H1 (cell line): ENCODE results near the gene STRIP2. TPM values are rescaled to one million over a fixed set of nuclear protein-coding genes. Genes with fewer than 3 reads are reported as not detected.
A peak's percentile ranks its signal among the peaks of the same experiment; 100 is the strongest.

ENCODE experiments used
- CTCF ChIA-PET: fragments of 300-600 bp; sonication (Branson Sonifier 250); formaldehyde crosslinking; loops from one replicate; lab custom pipeline; 2021; ENCODE audit not compliant: partially characterized antibody; lab: Charles Lee
- POLR2A ChIA-PET: fragments of 300-600 bp; sonication (Branson Sonifier 250); formaldehyde crosslinking; loops from one replicate; lab custom pipeline; 2021; ENCODE audit warnings: inconsistent platforms; ENCODE audit not compliant: partially characterized antibody; lab: Charles Lee
- DNase-seq, 2 experiments: peaks; one replicate each; pipeline versions ENCODE4 v3.0.0 to v3.0.0-alpha.2; 2010 to 2022; ENCODE audit warnings: low spot score in 2 of 2, low read depth in 1 of 2, mixed read lengths in 1 of 2
- FAIRE-seq: peaks from 2 replicates; lab custom pipeline; 2011; peaks lifted over from hg19 to GRCh38; lab: Jason Lieb, UNC
- H2AFZ ChIP-seq: 2 replicates; pipeline ENCODE4 v1.8.1; 2012; ENCODE audit warnings: low read length, inconsistent platforms
- H2AK5ac ChIP-seq: 2 replicates; pipeline ENCODE4 v1.6.1; 2013; ENCODE audit warnings: low read depth, low read length
- H2BK120ac ChIP-seq: replicated peaks from 2 replicates; pipeline ENCODE3; 2013; ENCODE audit warnings: low read depth, low read length, inconsistent platforms
- H2BK12ac ChIP-seq: 2 replicates; pipeline ENCODE4 v1.6.1; 2013; ENCODE audit warnings: low read depth, low read length
- H2BK15ac ChIP-seq: 2 replicates; pipeline ENCODE4 v1.6.1; 2013; ENCODE audit warnings: low read length
- H2BK20ac ChIP-seq: 2 replicates; pipeline ENCODE4 v1.6.1; 2013; ENCODE audit warnings: low read length
- H2BK5ac ChIP-seq: 2 replicates; pipeline ENCODE4 v1.6.1; 2013; ENCODE audit warnings: low read depth, low read length
- H3K14ac ChIP-seq: 2 replicates; pipeline ENCODE4 v1.6.1; 2013; ENCODE audit warnings: inconsistent platforms; ENCODE audit not compliant: insufficient read length
- H3K18ac ChIP-seq: 2 replicates; pipeline ENCODE4 v1.6.1; 2013; ENCODE audit warnings: low read length; ENCODE audit errors: extremely low read depth
- H3K23ac ChIP-seq: 2 replicates; pipeline ENCODE4 v1.6.1; 2013; ENCODE audit warnings: inconsistent platforms; ENCODE audit not compliant: insufficient read length
- H3K23me2 ChIP-seq: 2 replicates; pipeline ENCODE4 v1.6.1; 2013; ENCODE audit warnings: low read depth, low read length
- H3K27ac ChIP-seq: 2 replicates; pipeline ENCODE4 v1.6.1; 2011; ENCODE audit warnings: low read depth, low read length, inconsistent platforms
- H3K27me3 ChIP-seq, 4 experiments: replicated peaks in 1 of 4; 1 replicate in 1 of 4; 2 replicates in 3 of 4; pipeline versions ENCODE4 v1.6.1 to v1.8.1; 2011 to 2013; ENCODE audit warnings: low read length in 3 of 4, mild to moderate bottlenecking in 3 of 4, inconsistent platforms in 2 of 4, mixed read lengths in 2 of 4, moderate library complexity in 1 of 4; ENCODE audit not compliant: control insufficient read depth in 3 of 4, insufficient read depth in 3 of 4; ENCODE audit errors: extremely low read depth in 1 of 4
- H3K36me3 ChIP-seq, 4 experiments: 2 replicates each; pipeline versions ENCODE4 v1.6.1 to v1.8.1; 2011 to 2013; ENCODE audit warnings: mild to moderate bottlenecking in 4 of 4, low read length in 3 of 4, moderate library complexity in 2 of 4, control low read depth in 1 of 4, inconsistent platforms in 1 of 4; ENCODE audit not compliant: insufficient read depth in 4 of 4, control insufficient read depth in 2 of 4
- H3K4ac ChIP-seq: replicated peaks from 2 replicates; pipeline ENCODE3; 2013; ENCODE audit warnings: low read length, low read depth, mixed read lengths, inconsistent platforms; ENCODE audit not compliant: insufficient read length
- H3K4me1 ChIP-seq, 4 experiments: replicated peaks in 1 of 4; 1 replicate in 1 of 4; 2 replicates in 3 of 4; pipeline versions ENCODE4 v1.6.1 to v1.8.1; 2011 to 2013; ENCODE audit warnings: low read length in 3 of 4, inconsistent platforms in 2 of 4, mixed read lengths in 1 of 4; ENCODE audit not compliant: insufficient read depth in 4 of 4, control insufficient read depth in 3 of 4
- H3K4me2 ChIP-seq, 2 experiments: 2 replicates each; pipeline versions ENCODE4 v1.6.1 to v1.8.1; 2011 to 2013; ENCODE audit warnings: low read depth in 2 of 2, low read length in 2 of 2, control low read depth in 1 of 2, inconsistent platforms in 1 of 2, mild to moderate bottlenecking in 1 of 2; ENCODE audit not compliant: insufficient read depth in 1 of 2
- H3K4me3 ChIP-seq, 4 experiments: fragments of 200-600, 300-600 bp in 1 of 4; sonication (generic), shearing (Covaris generic), sonication (Bioruptor Twin) in 1 of 4; 2 replicates each; pipeline versions ENCODE4 v1.5.1 to v1.8.1; 2011 to 2016; ENCODE audit warnings: low read length in 4 of 4, low read depth in 3 of 4, control low read depth in 2 of 4, inconsistent platforms in 2 of 4, mild to moderate bottlenecking in 2 of 4, mixed read lengths in 1 of 4, moderate library complexity in 1 of 4; ENCODE audit not compliant: insufficient read depth in 2 of 4; ENCODE audit errors: extremely low read depth in 1 of 4
- H3K56ac ChIP-seq: replicated peaks from 2 replicates; pipeline ENCODE3; 2013; ENCODE audit warnings: low read depth, mild to moderate bottlenecking, mixed read lengths, low read length, inconsistent platforms; ENCODE audit not compliant: insufficient read length
- H3K79me1 ChIP-seq: 2 replicates; pipeline ENCODE4 v1.6.1; 2013; ENCODE audit warnings: low read depth, low read length, control low read depth
- H3K79me2 ChIP-seq, 2 experiments: 2 replicates each; pipeline versions ENCODE4 v1.6.1 to v1.8.1; 2012 to 2013; ENCODE audit warnings: low read length in 2 of 2, mild to moderate bottlenecking in 2 of 2, inconsistent platforms in 1 of 2; ENCODE audit not compliant: insufficient read depth in 2 of 2, control insufficient read depth in 1 of 2
- H3K9ac ChIP-seq, 4 experiments: replicated peaks in 1 of 4; 1 replicate in 1 of 4; 2 replicates in 3 of 4; pipeline versions ENCODE4 v1.6.1 to v1.8.1; 2011 to 2013; ENCODE audit warnings: low read depth in 3 of 4, low read length in 3 of 4, control low read depth in 2 of 4, mild to moderate bottlenecking in 2 of 4, moderate library complexity in 2 of 4, inconsistent platforms in 1 of 4; ENCODE audit errors: extremely low read depth in 1 of 4
- H3K9me3 ChIP-seq, 2 experiments: 2 replicates each; pipeline versions ENCODE4 v1.6.1 to v1.8.1; 2012 to 2013; ENCODE audit warnings: mild to moderate bottlenecking in 2 of 2, moderate library complexity in 2 of 2, control low read depth in 1 of 2, inconsistent platforms in 1 of 2, low read depth in 1 of 2, low read length in 1 of 2, mixed read lengths in 1 of 2; ENCODE audit not compliant: insufficient read depth in 2 of 2
- H4K20me1 ChIP-seq, 2 experiments: replicated peaks in 1 of 2; 2 replicates each; pipeline versions ENCODE3 to v1.8.1; 2011 to 2013; ENCODE audit warnings: inconsistent platforms in 2 of 2, low read length in 2 of 2, mild to moderate bottlenecking in 1 of 2; ENCODE audit not compliant: insufficient read depth in 2 of 2, control insufficient read depth in 1 of 2
- H4K5ac ChIP-seq: 2 replicates; pipeline ENCODE4 v1.6.1; 2013; ENCODE audit warnings: low read length, low read depth, mixed read lengths, inconsistent platforms; ENCODE audit not compliant: insufficient read length
- H4K8ac ChIP-seq: 2 replicates; pipeline ENCODE4 v1.8.0; 2013; ENCODE audit warnings: mild to moderate bottlenecking, moderate library complexity, low read length, inconsistent platforms; ENCODE audit not compliant: insufficient read depth; ENCODE audit errors: extremely low read depth
- H4K91ac ChIP-seq: replicated peaks from 2 replicates; pipeline ENCODE3; 2013; ENCODE audit warnings: low read length, mixed read lengths, inconsistent platforms; ENCODE audit not compliant: insufficient read length
- CHD2 ChIP-seq: IDR thresholded peaks from 2 replicates; pipeline ENCODE4 v1.6.1; 2012; ENCODE audit warnings: low read length, improper control_type of control experiment
- CREB1 ChIP-seq: IDR thresholded peaks from 2 replicates; pipeline ENCODE4 v1.6.1; 2012; ENCODE audit warnings: inconsistent platforms
- HDAC2 ChIP-seq, 2 experiments: fragments of 300-600 bp in 1 of 2; sonication (generic) in 1 of 2; IDR thresholded peaks; 2 replicates each; pipeline ENCODE4 v1.6.1; 2011 to 2012; ENCODE audit warnings: low read depth in 2 of 2, low read length in 2 of 2, mild to moderate bottlenecking in 2 of 2, moderate library complexity in 2 of 2, borderline replicate concordance in 1 of 2, inconsistent platforms in 1 of 2
- KDM4A ChIP-seq: IDR thresholded peaks from one replicate; pipeline ENCODE4 v1.7.1; 2012; ENCODE audit warnings: low read depth, mild to moderate bottlenecking, moderate library complexity, low read length, inconsistent platforms; ENCODE audit not compliant: severe bottlenecking
- POU5F1 ChIP-seq: IDR thresholded peaks from 2 replicates; pipeline ENCODE4 v1.6.1; 2011; ENCODE audit warnings: low read depth, mild to moderate bottlenecking, low read length, moderate library complexity
- SIRT6 ChIP-seq: IDR thresholded peaks from one replicate; pipeline ENCODE4 v1.7.1; 2012; ENCODE audit warnings: low read length, inconsistent platforms
- WGBS, 2 experiments: shearing (Covaris generic) in 1 of 2; methylation state at CpG; one replicate each; pipeline versions ENCODE4 v1.1.6 to v1.1.7; 2013 to 2015; ENCODE audit warnings: low lambda C conversion rate in 2 of 2, mixed read lengths in 2 of 2, inconsistent platforms in 1 of 2, low coverage in 1 of 2, missing lambda C conversion rate in 1 of 2; ENCODE audit not compliant: insufficient replicate concordance in 2 of 2, insufficient coverage in 1 of 2, insufficient read length in 1 of 2; ENCODE audit errors: extremely low coverage in 1 of 2, missing lambda C conversion rate in 1 of 2; 5-methylcytosine and 5-hydroxymethylcytosine counted together
- polyA plus RNA-seq, 7 experiments: library from polyadenylated mRNA; depleted of rRNA in 3 of 7; stranded (reverse) in 5 of 7; unstranded in 2 of 7; fragments of >200 nt in 5 of 7; fragments of 200-250 nt in 2 of 7; gene quantifications; 1 replicate in 5 of 7; 2 replicates in 1 of 7; 4 replicates in 1 of 7; pipeline versions ENCODE4 v1.2.1 to v1.2.3, GENCODE V29; 2011 to 2013; ENCODE audit warnings: missing spikeins in 2 of 7, mixed read lengths in 2 of 7
- total RNA-seq: library from RNA; stranded (reverse); fragmentation: NEBNext Ultra II Directional; extraction: Animal tissue kit (Norgen Biotek cat#: 25700); gene quantifications from 2 replicates; pipeline ENCODE4 v1.2.1, GENCODE V29; 2021
- TF ChIP-seq, protein P1 (sequence below): IDR thresholded peaks from 2 replicates; pipeline ENCODE4 v1.6.1; 2012; ENCODE audit warnings: low read length, inconsistent platforms

Gene STRIP2
- total and polyA plus RNA-seq, 2 of the 8 experiments (the other 6 are each of a cell fraction or from before 2014, with no cell fraction given) = 5.3 to 8.2 TPM

- FAIRE-seq = no peak
Observed at GRCh38 chr7:129385598-129385997, 48.6 kb upstream of the STRIP2 start.

More at GRCh38 chr7:129385598-129385997, 48.6 kb upstream of the STRIP2 start:
- no peak overlapping the region for H2AK5ac ChIP-seq
- peak overlapping the region in 1 of 2 experiments; percentile 2; a peak in 1 of 4 replicates for H3K4me2 ChIP-seq
- no peaks in the 10 kb centered on the region for H3K23me2 ChIP-seq
- no peak overlapping the region for H2BK15ac ChIP-seq
- CTCF ChIA-PET = interaction anchor here (1.7 to 2.3 kb wide), 2 partner anchors 9 to 18 kb away, joined by 10 to 18 read pairs; no protein-coding TSS in a partner anchor
- no peak overlapping the region for H3K27ac ChIP-seq
- POLR2A ChIA-PET = no interaction called here
- H3K79me2 ChIP-seq = no peaks in the 10 kb centered on the region
- no peak overlapping the region for H2BK5ac ChIP-seq
- H3K9me3 ChIP-seq = no peaks in the 10 kb centered on the region
- H4K8ac ChIP-seq = no peak overlapping the region
- H3K56ac ChIP-seq = no peak overlapping the region
- H3K4me3 ChIP-seq = no peak overlapping the region
- H2BK12ac ChIP-seq = no peak overlapping the region
- H3K4ac ChIP-seq = no peak overlapping the region
- H4K20me1 ChIP-seq = no peaks in the 10 kb centered on the region
- WGBS, 2 experiments = 86% methylated on average over 4 of the region's 4 CpGs; no CpG with 5 or more reads in 1 of the 2 experiments
- peaks cover 0 to 5% (median 1%) of the 10 kb centered on the region in 4 experiments; a peak in 2 of 7 replicates for H3K4me1 ChIP-seq
- H3K36me3 ChIP-seq = peaks cover 0 to 7% (median 3%) of the 10 kb centered on the region in 4 experiments; a peak in 5 of 8 replicates
- no peak for DNase-seq
- H2AFZ ChIP-seq = no peak overlapping the region
- no peaks in the 10 kb centered on the region for H3K79me1 ChIP-seq
- no peaks in the 10 kb centered on the region for H3K27me3 ChIP-seq
- H2BK120ac ChIP-seq = no peak overlapping the region
- no peak overlapping the region for H3K14ac ChIP-seq
- no peak overlapping the region for H3K18ac ChIP-seq
- TF ChIP-seq CREB1 (no peak), CHD2 (no peak), KDM4A (no peak), HDAC2 (IDR thresholded peaks at IDR 0.05; ENCODE audit: borderline replicate concordance in 1 of 2, low read depth in 2 of 2, low read length in 2 of 2) (no peak), SIRT6 (no peak), POU5F1 (no peak)
- TF ChIP-seq, protein P1, sequence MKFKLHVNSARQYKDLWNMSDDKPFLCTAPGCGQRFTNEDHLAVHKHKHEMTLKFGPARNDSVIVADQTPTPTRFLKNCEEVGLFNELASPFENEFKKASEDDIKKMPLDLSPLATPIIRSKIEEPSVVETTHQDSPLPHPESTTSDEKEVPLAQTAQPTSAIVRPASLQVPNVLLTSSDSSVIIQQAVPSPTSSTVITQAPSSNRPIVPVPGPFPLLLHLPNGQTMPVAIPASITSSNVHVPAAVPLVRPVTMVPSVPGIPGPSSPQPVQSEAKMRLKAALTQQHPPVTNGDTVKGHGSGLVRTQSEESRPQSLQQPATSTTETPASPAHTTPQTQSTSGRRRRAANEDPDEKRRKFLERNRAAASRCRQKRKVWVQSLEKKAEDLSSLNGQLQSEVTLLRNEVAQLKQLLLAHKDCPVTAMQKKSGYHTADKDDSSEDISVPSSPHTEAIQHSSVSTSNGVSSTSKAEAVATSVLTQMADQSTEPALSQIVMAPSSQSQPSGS = no peak
- no peak overlapping the region for H3K23ac ChIP-seq
- H3K9ac ChIP-seq = no peak overlapping the region
- no peak overlapping the region for H4K91ac ChIP-seq
- no peak overlapping the region for H2BK20ac ChIP-seq
- H4K5ac ChIP-seq = no peak overlapping the region
